B cell (primary cell): Measurements from ENCODE around the gene BRSK1. TPM values are rescaled to one million over a fixed set of nuclear protein-coding genes. Genes with fewer than 3 reads are reported as not detected.

Experiments used
- ATAC-seq: fragments of 200-7000 bp; cut with Tn5 transposase; one replicate; pipeline ENCODE4 v1.10.0; 2021; ENCODE audit warnings: low read depth, mild to moderate bottlenecking, moderate number of reproducible peaks, moderate library complexity
- CTCF ChIA-PET: fragments of 350-600 bp; sonication (Branson Sonifier 250); formaldehyde crosslinking; loops from one replicate; lab custom pipeline; 2021; ENCODE audit warnings: antibody characterized with exemption, inconsistent platforms; lab: Charles Lee
- POLR2A ChIA-PET: fragments of 350-600 bp; sonication (Branson Sonifier 250); formaldehyde crosslinking; loops from one replicate; lab custom pipeline; 2021; ENCODE audit warnings: antibody characterized with exemption; lab: Charles Lee
- DNase-seq: peaks from one replicate; pipeline ENCODE4 v3.0.0; 2013
- H2AFZ ChIP-seq: 2 replicates; pipeline ENCODE4 v1.6.1; 2012; ENCODE audit warnings: mild to moderate bottlenecking, low read depth, low read length; ENCODE audit not compliant: insufficient read depth, poor library complexity, severe bottlenecking
- H3K27ac ChIP-seq, 2 donors: 1 replicate in 1 of 2; 2 replicates in 1 of 2; pipeline ENCODE4 v1.5.1; 2012 to 2013; ENCODE audit warnings: low read length in 2 of 2, mild to moderate bottlenecking in 2 of 2, moderate library complexity in 1 of 2
- H3K27me3 ChIP-seq, 4 experiments: fragments of 200-600 bp in 1 of 4; sonication (generic) in 1 of 4; replicated peaks in 1 of 4; 1 replicate in 2 of 4; 2 replicates in 2 of 4; pipeline versions ENCODE4 v1.6.1 to v1.7.0; 2013 to 2016; ENCODE audit warnings: low read length in 3 of 4, mild to moderate bottlenecking in 2 of 4, mixed read lengths in 1 of 4, moderate library complexity in 1 of 4; ENCODE audit not compliant: insufficient read depth in 4 of 4, control insufficient read depth in 3 of 4; ENCODE audit errors: control extremely low read depth in 1 of 4
- H3K36me3 ChIP-seq, 2 experiments: replicated peaks in 1 of 2; 1 replicate in 1 of 2; 2 replicates in 1 of 2; pipeline versions ENCODE4 v1.6.1 to v1.7.1; 2013; ENCODE audit warnings: low read length in 1 of 2; ENCODE audit not compliant: insufficient read depth in 2 of 2, control insufficient read depth in 1 of 2; ENCODE audit errors: control extremely low read depth in 1 of 2, extremely low read depth in 1 of 2
- H3K4me1 ChIP-seq, 2 donors: fragments of 200-600 bp in 1 of 2; sonication (generic) in 1 of 2; 1 replicate in 1 of 2; 2 replicates in 1 of 2; pipeline versions ENCODE4 v1.5.1 to v1.6.1; 2013 to 2017; ENCODE audit warnings: low read length in 2 of 2; ENCODE audit not compliant: control insufficient read depth in 2 of 2, insufficient read depth in 2 of 2
- H3K4me2 ChIP-seq: replicated peaks from 2 replicates; pipeline ENCODE3; 2012; ENCODE audit warnings: mild to moderate bottlenecking, low read depth, low read length; ENCODE audit not compliant: poor library complexity, severe bottlenecking
- H3K4me3 ChIP-seq, 5 experiments: fragments of 200-600 bp in 1 of 5; sonication (generic) in 1 of 5; 1 replicate in 3 of 5; 2 replicates in 2 of 5; pipeline versions ENCODE4 v1.5.1 to v1.7.0; 2011 to 2016; ENCODE audit warnings: low read length in 4 of 5, mild to moderate bottlenecking in 4 of 5, low read depth in 2 of 5, control low read depth in 1 of 5, moderate library complexity in 1 of 5; ENCODE audit not compliant: insufficient read depth in 1 of 5; ENCODE audit errors: control extremely low read depth in 1 of 5, extremely low read depth in 1 of 5
- H3K79me2 ChIP-seq: fragments of 200-600 bp; sonication (generic); one replicate; pipeline ENCODE4 v1.6.0; 2016; ENCODE audit warnings: low read length; ENCODE audit not compliant: control insufficient read depth, insufficient read depth
- H3K9ac ChIP-seq: fragments of 200-600 bp; sonication (generic); 2 replicates; pipeline ENCODE4 v1.6.1; 2017; ENCODE audit warnings: mild to moderate bottlenecking, low read length, moderate library complexity
- H3K9me3 ChIP-seq, 3 donors: one replicate each; pipeline versions ENCODE4 v1.6.1 to v1.7.1; 2013; ENCODE audit warnings: low read length in 2 of 3; ENCODE audit not compliant: control insufficient read depth in 2 of 3, insufficient read depth in 1 of 3; ENCODE audit errors: control extremely low read depth in 1 of 3
- H4K20me1 ChIP-seq: 2 replicates; pipeline ENCODE4 v1.6.0; 2012; ENCODE audit warnings: mild to moderate bottlenecking, low read length; ENCODE audit not compliant: insufficient read depth, control insufficient read depth, poor library complexity, severe bottlenecking
- H3K27ac Mint-ChIP-seq: one replicate; pipeline ENCODE4 v1.8.0; 2021; ENCODE audit warnings: mixed read lengths
- H3K27me3 Mint-ChIP-seq: one replicate; pipeline ENCODE4 v1.8.0; 2021; ENCODE audit warnings: mixed read lengths
- H3K4me1 Mint-ChIP-seq: one replicate; pipeline ENCODE4 v1.8.0; 2021; ENCODE audit warnings: mixed read lengths
- H3K4me3 Mint-ChIP-seq: one replicate; pipeline ENCODE4 v1.8.0; 2021; ENCODE audit warnings: mixed read lengths
- H3K9me3 Mint-ChIP-seq: one replicate; pipeline ENCODE4 v1.8.0; 2022; ENCODE audit warnings: mixed read lengths; ENCODE audit not compliant: insufficient read depth
- CTCF ChIP-seq: fragments of 200-600 bp; IDR thresholded peaks from one replicate; pipeline ENCODE4 v1.8.0; 2022; ENCODE audit warnings: antibody characterized with exemption, mild to moderate bottlenecking
- EZH2 ChIP-seq: IDR thresholded peaks from 2 replicates; pipeline ENCODE4 v1.6.1; 2012; ENCODE audit warnings: borderline replicate concordance, low read depth, mild to moderate bottlenecking, moderate library complexity, low read length; ENCODE audit not compliant: insufficient read depth, poor library complexity, severe bottlenecking
- WGBS: methylation state at CpG from one replicate; pipeline ENCODE4 v1.1.5; 2013; ENCODE audit warnings: missing lambda C conversion rate; ENCODE audit not compliant: insufficient coverage; 5-methylcytosine and 5-hydroxymethylcytosine counted together
- intact Hi-C: fragments of 100-400 bp; cut with micrococcal nuclease; formaldehyde crosslinking; loops from one replicate; pipeline ENCODE4 v1.10.0; 2022
- polyA plus RNA-seq: library from polyadenylated mRNA; depleted of rRNA; stranded (reverse); fragments of >200 nt; gene quantifications from 2 replicates; pipeline ENCODE4 v1.2.3, GENCODE V29; 2012
- total RNA-seq, 2 donors: library from RNA; stranded (reverse); fragments of 120-200 nt in 1 of 2; gene quantifications; 1 replicate in 1 of 2; 2 replicates in 1 of 2; pipeline versions ENCODE4 v1.2.3 to v1.2.4, GENCODE V29; 2013 to 2022

BRSK1 gene
- total and polyA plus RNA-seq, 2 donors (not counting 1 experiment from before 2014, with no cell fraction given) = 0.94 to 1.4 TPM

- H3K4me3 ChIP-seq = peak overlapping the region in 2 of 5 experiments; percentile 1 to 4
- CTCF ChIA-PET = interaction anchor here (0.7 to 8.9 kb wide), 3 partner anchors 15 to 22 kb away, joined by 3 to 56 read pairs (median 5); no protein-coding TSS in a partner anchor
- H2AFZ ChIP-seq = no peak overlapping the region
- Mint-ChIP-seq H3K9me3 (no peaks in the 10 kb centered on the region), H3K4me1 (peaks cover 62% of the 10 kb centered on the region), H3K27me3 (no peaks in the 10 kb centered on the region), H3K4me3 (peak overlapping the region; percentile 81), H3K27ac (peak overlapping the region; percentile 94)
- 76% methylated on average over 10 of the region's 15 CpGs for WGBS
- H3K9ac ChIP-seq = peak overlapping the region; percentile 54
- DNase-seq (peak; percentile 79), ATAC-seq (no peak)
- peaks cover 56 to 68% of the 10 kb centered on the region in 2 donors for H3K4me1 ChIP-seq
- TF ChIP-seq CTCF (no peak), EZH2 (no peak)
- H3K9me3 ChIP-seq = peaks cover 0 to 4% (median 0%) of the 10 kb centered on the region in 3 donors
- peak overlapping the region; percentile 74 for H3K4me2 ChIP-seq
- POLR2A ChIA-PET = interaction anchor here (0.6 to 2.7 kb wide), 4 partner anchors 17 to 131 kb away, joined by 4 to 19 read pairs (median 11); partner anchors contain the start of genes PPP6R1 and UBE2S
- H3K27ac ChIP-seq = peak overlapping the region; percentile 89 to 96
- peaks cover 17% of the 10 kb centered on the region for H4K20me1 ChIP-seq
- intact Hi-C loops = loop anchor here (1.0 kb wide), 2 partner anchors 18 to 23 kb away; partner anchors contain the start of gene PPP6R1
- peaks cover 12% of the 10 kb centered on the region for H3K79me2 ChIP-seq
- no peaks in the 10 kb centered on the region for H3K27me3 ChIP-seq
- H3K36me3 ChIP-seq = peaks cover 0 to 20% of the 10 kb centered on the region in 2 experiments
These were observed 6.9 kb upstream of the BRSK1 start for GRCh38 chr19:55276720-55277430.

GRCh38 chr19:55277494-55277893, 6.3 kb upstream of the BRSK1 start:
- H3K27ac Mint-ChIP-seq = peak overlapping the region; percentile 94
- no peak for ATAC-seq
- Histone ChIP-seq H3K4me2 (peak overlapping the region; percentile 74), H3K79me2 (peaks cover 6% of the 10 kb centered on the region), H3K9ac (peak overlapping the region; percentile 54), H3K4me3 (no peak overlapping the region), H3K36me3 (peaks cover 0 to 20% of the 10 kb centered on the region in 2 experiments), H3K27ac (peak overlapping the region; percentile 89 to 96), H4K20me1 (peaks cover 17% of the 10 kb centered on the region), H3K9me3 (peaks cover 0 to 4% (median 0%) of the 10 kb centered on the region in 3 donors), H3K27me3 (no peaks in the 10 kb centered on the region), H3K4me1 (peaks cover 56 to 68% of the 10 kb centered on the region in 2 donors), H2AFZ (no peak overlapping the region)
- H3K27me3 Mint-ChIP-seq = peaks cover 3% of the 10 kb centered on the region
- H3K4me3 Mint-ChIP-seq = peak overlapping the region; percentile 81
- no peak for TF ChIP-seq EZH2
- TF ChIP-seq CTCF = no peak
- 98% methylated on average over 17 of the region's 17 CpGs for WGBS
- H3K9me3 Mint-ChIP-seq = no peaks in the 10 kb centered on the region
- peaks cover 64% of the 10 kb centered on the region for H3K4me1 Mint-ChIP-seq
- ChIA-PET CTCF (interaction anchor here (1.7 to 8.9 kb wide), 2 partner anchors 15 to 23 kb away, joined by 3 to 56 read pairs; no protein-coding TSS in a partner anchor), POLR2A (interaction anchor here (0.6 to 2.7 kb wide), 3 partner anchors 18 to 130 kb away, joined by 3 to 18 read pairs (median 4); partner anchors contain the start of genes PPP6R1 and UBE2S)
- intact Hi-C loops = no loop called here
- no peak for DNase-seq
